ENCODE results near the gene TJP1.

GRCh38 chr15:29773000-29773399 is 49.3 kb downstream of the TJP1 start:
- TF ChIP-seq EZH2phosphoT487 (IDR thresholded peaks at IDR 0.05; ENCODE audit: insufficient read depth, low read depth) (no peak), EZH2 (IDR thresholded peaks at IDR 0.05; ENCODE audit: insufficient read depth, poor library complexity, severe bottlenecking) (no peak)

Measured in GM23248 (cell line).